Measurements from ENCODE around the gene PHF2.

The PHF2 gene

GRCh38 chr9:93652604-93653592, 76.5 kb downstream of the PHF2 start:
- DNase-seq (ENCODE audit: low read depth): no peak

- no peak for DNase-seq (ENCODE audit: low read depth)
These were observed 77.4 kb downstream of the PHF2 start for GRCh38 chr9:93653760-93654159.

- DNase-seq (ENCODE audit: low read depth): no peak
These were observed 78.1 kb downstream of the PHF2 start for GRCh38 chr9:93654351-93654961.

GRCh38 chr9:93655621-93656425, 79.4 kb downstream of the PHF2 start:
- no peak for DNase-seq (ENCODE audit: low read depth)

GRCh38 chr9:93656426-93657239, 80.2 kb downstream of the PHF2 start:
- DNase-seq (ENCODE audit: low read depth): no peak

GRCh38 chr9:93657331-93658111, 81.1 kb downstream of the PHF2 start:
- no peak for DNase-seq (ENCODE audit: low read depth)

- DNase-seq (ENCODE audit: low read depth): no peak
These were observed 82.0 kb downstream of the PHF2 start for GRCh38 chr9:93658184-93658925.

- no peak for DNase-seq (ENCODE audit: low read depth)
These were observed 82.9 kb downstream of the PHF2 start for GRCh38 chr9:93659044-93659836.

- no peak for DNase-seq (ENCODE audit: low read depth)
These were observed 83.4 kb downstream of the PHF2 start for GRCh38 chr9:93659837-93660177.

- DNase-seq (ENCODE audit: low read depth): no peak
These were observed 84.1 kb downstream of the PHF2 start for GRCh38 chr9:93660352-93661046.

- no peak for DNase-seq (ENCODE audit: low read depth)
These were observed 85.2 kb downstream of the PHF2 start for GRCh38 chr9:93661591-93661990.

- DNase-seq (ENCODE audit: low read depth): no peak
These were observed 85.7 kb downstream of the PHF2 start for GRCh38 chr9:93662016-93662638.

- DNase-seq (ENCODE audit: low read depth): no peak
These were observed 86.7 kb downstream of the PHF2 start for GRCh38 chr9:93662952-93663572.

- no peak for DNase-seq (ENCODE audit: low read depth)
These were observed 87.6 kb downstream of the PHF2 start for GRCh38 chr9:93663877-93664548.

- DNase-seq (ENCODE audit: low read depth): no peak
These were observed 88.3 kb downstream of the PHF2 start for GRCh38 chr9:93664549-93665120.

GRCh38 chr9:93665128-93665636, 88.8 kb downstream of the PHF2 start:
- DNase-seq (ENCODE audit: low read depth): no peak
